ENCODE results near the gene MRPL43. TPM values are rescaled to one million over a fixed set of nuclear protein-coding genes. Genes with fewer than 3 reads are reported as not detected.
A peak's percentile ranks its signal among the peaks of the same experiment; 100 is the strongest.

The MRPL43 gene
- total and polyA plus RNA-seq, 9 donors, result 56.6 to 126 (median 83.3) TPM

DNA sequence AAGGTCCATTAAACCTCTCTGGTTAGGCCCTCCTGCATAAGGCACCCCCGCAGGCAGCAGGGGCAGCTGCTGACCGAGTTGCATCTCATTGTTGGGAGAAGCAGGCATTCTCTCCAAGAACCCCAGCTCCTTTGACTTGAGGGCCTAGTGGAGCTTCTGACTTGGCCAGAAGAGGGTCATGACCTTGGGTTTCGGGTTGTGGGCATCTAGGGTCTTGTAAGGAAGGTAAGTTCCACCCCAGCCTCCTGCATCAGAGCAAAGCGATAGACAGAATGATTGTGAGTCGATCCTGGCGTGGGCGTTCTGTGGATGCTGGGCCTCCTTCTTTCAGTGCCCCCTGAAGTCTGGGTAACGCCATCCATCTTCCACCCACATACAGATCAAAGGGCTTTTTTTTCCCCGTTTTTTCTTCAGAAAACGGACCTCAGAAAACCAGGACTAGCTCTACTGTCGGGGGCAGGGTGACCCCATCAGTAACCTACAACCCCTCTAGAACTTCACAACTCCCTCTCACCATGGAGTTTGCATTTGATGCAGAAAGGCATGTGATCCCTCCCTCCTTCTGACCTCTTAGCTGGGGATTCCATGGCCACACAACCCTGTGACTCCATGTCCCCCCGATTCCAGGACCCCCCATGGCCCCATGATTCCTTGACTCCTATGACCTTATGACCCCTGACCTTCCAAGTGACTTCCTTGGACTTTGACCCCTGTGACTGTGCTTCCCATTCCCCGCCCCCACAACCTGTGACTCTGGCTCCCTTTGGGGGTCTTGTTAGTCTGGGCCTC is 15.0 kb downstream of the MRPL43 start:
- 72 to 76% (median 73%) methylated on average over 13 of the region's 13 CpGs for WGBS, 3 donors

DNA sequence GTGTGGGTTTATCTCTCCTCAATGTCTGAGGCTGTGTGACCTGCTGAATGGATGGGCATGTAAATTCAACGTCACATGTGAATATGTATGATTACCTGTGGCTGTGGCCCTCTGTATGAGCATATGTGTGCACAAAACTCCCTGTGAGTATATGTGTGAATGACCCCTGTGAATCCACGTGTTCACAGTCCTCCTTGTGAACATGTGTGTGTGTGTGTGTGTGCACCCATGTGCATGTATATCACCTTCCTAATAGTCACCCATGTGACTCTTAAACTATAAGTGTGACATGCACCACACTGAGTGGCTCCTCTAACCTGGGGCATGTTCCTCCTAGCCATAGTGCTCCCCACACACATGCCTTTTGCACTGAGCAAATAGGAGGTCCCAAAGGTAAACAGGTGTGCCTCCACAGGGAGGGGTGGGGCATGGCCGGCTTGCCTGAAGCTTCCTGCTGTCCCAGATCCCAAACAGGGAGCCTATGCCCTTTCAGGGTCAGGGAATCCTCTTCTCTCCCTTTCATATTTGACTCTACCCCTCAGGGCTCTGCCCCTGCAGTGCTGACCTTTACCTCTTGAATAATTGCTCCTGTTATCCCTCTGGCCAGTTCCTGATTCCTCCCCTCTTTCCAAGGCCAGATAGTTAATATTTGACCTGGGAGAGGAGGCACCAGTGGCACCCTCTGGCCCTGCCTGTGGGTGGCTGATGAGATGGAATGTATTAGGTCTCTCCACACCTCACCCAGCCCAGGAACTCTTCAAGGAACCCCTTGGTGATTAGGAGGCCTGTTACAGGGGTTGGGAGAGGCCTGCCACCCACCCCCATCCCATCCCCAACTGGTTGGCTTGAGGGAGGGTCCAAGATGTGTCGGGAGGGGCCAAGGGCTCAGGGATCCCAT is 16.1 kb downstream of the MRPL43 start:
- TF ChIP-seq POLR2A (IDR thresholded peaks at IDR 0.05), result no peak
- TF ChIP-seq, protein P1, sequence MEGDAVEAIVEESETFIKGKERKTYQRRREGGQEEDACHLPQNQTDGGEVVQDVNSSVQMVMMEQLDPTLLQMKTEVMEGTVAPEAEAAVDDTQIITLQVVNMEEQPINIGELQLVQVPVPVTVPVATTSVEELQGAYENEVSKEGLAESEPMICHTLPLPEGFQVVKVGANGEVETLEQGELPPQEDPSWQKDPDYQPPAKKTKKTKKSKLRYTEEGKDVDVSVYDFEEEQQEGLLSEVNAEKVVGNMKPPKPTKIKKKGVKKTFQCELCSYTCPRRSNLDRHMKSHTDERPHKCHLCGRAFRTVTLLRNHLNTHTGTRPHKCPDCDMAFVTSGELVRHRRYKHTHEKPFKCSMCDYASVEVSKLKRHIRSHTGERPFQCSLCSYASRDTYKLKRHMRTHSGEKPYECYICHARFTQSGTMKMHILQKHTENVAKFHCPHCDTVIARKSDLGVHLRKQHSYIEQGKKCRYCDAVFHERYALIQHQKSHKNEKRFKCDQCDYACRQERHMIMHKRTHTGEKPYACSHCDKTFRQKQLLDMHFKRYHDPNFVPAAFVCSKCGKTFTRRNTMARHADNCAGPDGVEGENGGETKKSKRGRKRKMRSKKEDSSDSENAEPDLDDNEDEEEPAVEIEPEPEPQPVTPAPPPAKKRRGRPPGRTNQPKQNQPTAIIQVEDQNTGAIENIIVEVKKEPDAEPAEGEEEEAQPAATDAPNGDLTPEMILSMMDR (IDR thresholded peaks at IDR 0.05), result no peak
- H3K36me3 ChIP-seq, result no peaks in the 10 kb centered on the region
- H3K4me3 ChIP-seq, result no peak overlapping the region
- intact Hi-C loops (cut with DNase I), result no loop called here
- no peaks in the 10 kb centered on the region for H3K9me3 ChIP-seq
- peaks cover 8% of the 10 kb centered on the region for H3K4me1 ChIP-seq (ENCODE audit: insufficient read depth)
- no peak for DNase-seq
- WGBS, 3 donors, result 60 to 64% (median 63%) methylated on average over 4 of the region's 4 CpGs
- no peak overlapping the region for H3K27ac ChIP-seq
- H3K27me3 ChIP-seq, result no peaks in the 10 kb centered on the region

More for the DNA sequence above, 15.0 kb downstream of the MRPL43 start:
- Histone ChIP-seq H3K27ac (no peak overlapping the region), H3K4me3 (no peak overlapping the region), H3K9me3 (no peaks in the 10 kb centered on the region), H3K4me1 (ENCODE audit: insufficient read depth) (peaks cover 8% of the 10 kb centered on the region), H3K27me3 (no peaks in the 10 kb centered on the region), H3K36me3 (no peaks in the 10 kb centered on the region)
- TF ChIP-seq, protein P1 (IDR thresholded peaks at IDR 0.05), result no peak
- TF ChIP-seq POLR2A (IDR thresholded peaks at IDR 0.05), result no peak
- no peak for TF ChIP-seq EP300 (IDR thresholded peaks at IDR 0.05)
- no peak for DNase-seq
- intact Hi-C loops (cut with DNase I), result no loop called here

DNA sequence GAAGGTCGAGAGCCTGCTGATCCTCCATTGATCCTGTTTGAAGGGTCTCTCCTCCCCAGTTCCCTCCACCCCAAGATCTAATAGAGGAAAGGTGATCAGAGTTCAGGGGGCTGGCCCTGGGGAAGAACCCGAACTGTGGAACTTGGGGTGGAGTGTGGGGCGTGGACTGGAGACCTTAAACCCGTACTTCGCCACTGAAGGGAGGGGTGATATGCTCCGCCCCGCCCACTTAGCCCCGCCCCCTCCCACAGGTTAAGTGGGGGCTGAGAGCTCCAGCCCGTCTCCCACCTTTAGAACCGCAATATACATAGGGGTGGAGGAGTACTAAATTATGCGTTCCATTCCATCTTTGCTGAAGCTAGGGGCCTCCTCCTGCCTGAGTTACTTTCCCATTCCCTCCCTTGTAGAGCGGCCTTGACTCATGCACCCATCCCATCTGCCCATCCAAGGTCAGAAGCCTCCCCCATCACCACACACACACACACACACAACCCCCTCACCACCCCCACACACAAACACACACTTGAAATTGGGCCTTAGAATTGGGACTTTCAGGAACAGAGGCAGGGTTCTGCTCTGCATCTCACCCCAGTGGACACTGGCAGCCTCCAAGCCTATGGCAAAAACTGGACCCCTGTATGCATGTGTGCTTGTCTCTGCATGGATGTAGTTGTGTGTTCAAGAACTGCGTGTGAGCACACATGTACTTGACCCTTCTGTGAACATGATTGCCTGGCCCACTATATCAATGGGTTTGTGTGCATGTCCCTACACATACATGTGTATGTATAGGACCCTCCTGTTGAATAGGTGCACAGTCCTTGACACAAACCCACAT is 17.0 kb downstream of the MRPL43 start:
- intact Hi-C loops (cut with DNase I), result no loop called here

More for the DNA sequence above, 17.0 kb downstream of the MRPL43 start:
- WGBS, 3 donors, result 11 to 23% (median 18%) methylated on average over 13 of the region's 13 CpGs
- DNase-seq, result peak; percentile 42 to 64 (median 55)
- H3K27ac ChIP-seq, result peak overlapping the region in 1 of 2 donors; percentile 24
- H3K4me1 ChIP-seq (ENCODE audit: insufficient read depth), result peaks cover 8% of the 10 kb centered on the region
- H3K9me3 ChIP-seq, result no peaks in the 10 kb centered on the region
- H3K4me3 ChIP-seq, result peak overlapping the region; percentile 76
- no peaks in the 10 kb centered on the region for H3K36me3 ChIP-seq
- no peaks in the 10 kb centered on the region for H3K27me3 ChIP-seq
- TF ChIP-seq POLR2A (IDR thresholded peaks at IDR 0.05), result no peak
- no peak for TF ChIP-seq EP300 (IDR thresholded peaks at IDR 0.05)
- TF ChIP-seq, protein P1 (IDR thresholded peaks at IDR 0.05), result no peak

All from ovary (tissue), 9 donors.